CD4-positive, alpha-beta T cell treated with Interleukin-12 subunit alpha and Interleukin-12 subunit beta, for 1 hour (primary cell): ENCODE results near the gene DNM1.

ENCODE experiments used
- DNase-seq: peaks from one replicate; pipeline ENCODE4 v3.0.0-alpha.2; 2020

Gene DNM1

DNA sequence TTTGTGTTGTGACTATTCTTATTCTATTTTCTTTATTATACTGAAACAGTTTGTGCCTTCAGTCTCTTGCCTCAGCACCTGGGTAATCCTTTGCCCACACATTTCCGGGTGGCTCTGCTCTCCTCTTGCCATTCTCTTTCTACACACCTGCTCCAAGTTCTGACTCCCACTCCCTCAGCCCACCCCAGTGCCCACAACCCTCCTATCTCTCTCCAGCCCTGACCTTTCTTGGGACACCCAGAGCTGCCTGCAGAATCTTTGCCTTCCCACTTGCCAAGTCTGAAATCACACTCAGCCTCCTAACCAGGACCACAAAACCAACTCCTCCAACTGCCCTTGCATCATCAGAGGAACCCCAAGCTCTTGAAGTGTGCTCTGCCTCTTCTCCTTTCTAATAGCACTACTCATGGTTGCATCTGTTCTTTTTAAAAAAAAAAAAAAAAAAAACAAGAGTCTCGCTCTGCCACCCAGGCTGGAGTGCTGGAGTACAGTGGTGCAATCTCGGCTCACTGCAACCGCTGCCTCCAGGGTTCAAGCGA is 77.0 kb downstream of the DNM1 start:
- DNase-seq, result no peak

- no peak for DNase-seq
Observed at GRCh38 chr9:128282500-128282899, 79.3 kb downstream of the DNM1 start.

GRCh38 chr9:128285033-128285784 is 82.0 kb downstream of the DNM1 start:
- DNase-seq, result no peak

DNA sequence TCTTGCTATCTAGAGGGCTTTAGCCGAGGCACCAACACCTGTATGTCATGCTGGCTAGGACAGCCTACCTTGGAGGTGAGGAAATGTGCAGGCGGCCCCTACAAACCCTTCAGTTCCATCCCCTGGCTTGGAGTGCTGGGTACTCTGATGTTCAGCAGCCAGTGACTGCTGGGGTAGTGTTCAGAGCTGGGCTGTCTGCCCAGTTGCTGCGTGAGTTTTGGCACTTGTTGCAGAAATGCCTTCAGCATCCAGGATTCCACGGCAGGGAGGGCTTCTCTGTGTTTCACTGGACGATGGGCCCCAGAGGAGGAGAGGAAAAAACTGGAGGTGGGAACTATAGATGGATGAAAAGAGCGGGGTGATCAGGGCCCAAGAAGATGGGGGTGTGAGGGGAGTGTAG is 83.3 kb downstream of the DNM1 start:
- no peak for DNase-seq

DNA sequence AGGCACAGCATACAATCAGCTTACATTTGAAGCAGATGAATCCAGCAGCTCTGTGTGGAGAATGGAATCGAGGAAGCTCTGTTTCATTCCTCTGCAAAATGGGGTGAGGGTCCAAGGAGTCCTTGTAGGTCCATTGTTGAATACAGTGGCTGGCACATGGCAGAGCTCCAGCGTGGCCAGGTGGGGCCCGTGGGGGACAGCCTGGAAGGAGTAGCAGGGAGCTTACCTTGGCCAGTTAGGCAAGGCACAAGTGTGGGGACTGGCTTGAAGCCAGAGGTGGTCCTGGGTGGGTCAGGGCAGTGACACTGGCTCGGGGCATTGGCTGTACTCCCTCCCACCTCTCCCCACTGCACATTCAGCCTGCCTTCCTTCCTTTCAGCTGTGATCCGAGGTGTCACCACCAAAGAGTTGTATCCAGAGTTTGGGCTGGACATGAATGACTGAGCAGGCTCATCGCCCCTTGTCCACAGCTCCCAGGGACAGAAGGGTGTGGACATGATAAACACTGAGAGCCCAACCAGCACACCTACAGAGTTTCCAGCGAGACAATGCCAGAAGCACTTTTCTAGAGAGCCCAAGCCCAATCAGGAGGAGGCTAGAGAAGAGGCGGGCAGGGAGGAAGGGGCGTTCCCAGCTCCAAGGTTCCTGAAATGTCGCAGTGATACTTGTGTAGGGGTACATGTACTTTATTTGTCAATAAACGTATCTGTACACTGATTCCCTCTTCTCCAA is 85.3 kb downstream of the DNM1 start:
- no peak for DNase-seq

DNA sequence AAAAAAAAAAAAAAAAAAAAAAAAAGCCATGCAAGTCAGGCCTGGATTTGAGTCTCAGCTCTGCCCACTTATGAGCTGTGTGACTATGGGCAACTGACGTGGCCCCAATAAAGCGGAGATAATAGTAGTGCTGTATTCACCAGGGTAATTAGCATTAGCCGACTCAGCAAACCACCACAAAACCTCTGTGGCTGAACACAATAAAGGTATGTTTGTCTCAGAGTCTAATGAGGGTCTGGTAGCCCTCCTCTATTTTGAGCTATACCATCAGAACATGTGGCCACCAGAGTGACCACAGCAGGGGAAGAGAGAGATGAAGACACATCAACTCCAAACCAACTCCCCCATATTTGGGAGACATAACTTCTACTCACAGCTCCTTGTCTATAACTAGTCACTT is 88.8 kb downstream of the DNM1 start:
- no peak for DNase-seq

GRCh38 chr9:128293091-128293490 is 89.9 kb downstream of the DNM1 start:
- DNase-seq, result no peak

GRCh38 chr9:128294142-128294541 is 91.0 kb downstream of the DNM1 start:
- no peak for DNase-seq

DNA sequence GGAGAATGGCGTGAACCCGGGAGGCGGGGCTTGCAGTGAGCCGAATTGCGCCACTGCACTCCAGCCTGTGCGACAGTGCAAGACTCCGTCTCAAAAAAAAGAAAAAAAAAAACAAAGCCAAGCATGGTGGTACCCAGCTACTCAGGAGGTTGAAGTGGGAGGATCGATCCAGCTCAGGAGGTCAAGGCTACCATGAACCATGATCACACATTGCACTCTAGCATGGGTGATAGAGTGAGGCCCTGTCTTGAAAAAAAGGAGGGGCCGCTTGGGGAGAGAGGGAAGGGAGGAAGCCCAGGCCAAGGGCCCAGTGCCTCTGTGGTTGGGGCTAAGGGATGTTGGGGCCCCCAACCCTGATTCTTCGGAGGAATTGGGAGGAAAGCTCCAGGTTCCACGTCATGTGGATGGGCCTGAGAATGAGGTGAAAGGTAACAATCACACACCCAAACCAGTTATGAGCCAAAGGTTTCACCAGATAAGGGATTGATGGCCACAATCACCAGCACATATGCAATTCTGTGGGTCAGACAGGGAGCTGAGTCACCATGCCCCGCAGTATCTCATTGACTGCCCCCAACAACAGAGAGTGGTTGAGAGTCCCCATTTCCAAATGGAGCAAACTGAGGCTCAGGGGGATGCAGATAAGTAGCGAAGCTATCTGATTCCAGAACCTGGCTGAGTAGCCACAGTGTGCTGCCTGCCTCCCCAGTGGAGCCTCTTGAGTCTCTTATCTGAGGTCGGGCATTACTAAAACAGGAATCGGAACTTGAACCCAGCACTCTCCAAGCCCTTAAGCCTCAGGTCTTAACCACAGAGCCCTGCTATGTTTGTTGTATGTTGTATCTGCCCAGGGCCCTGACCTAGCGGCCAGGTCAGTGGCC is 93.4 kb downstream of the DNM1 start:
- DNase-seq, result no peak

GRCh38 chr9:128297221-128297773 is 94.1 kb downstream of the DNM1 start:
- DNase-seq, result no peak

DNA sequence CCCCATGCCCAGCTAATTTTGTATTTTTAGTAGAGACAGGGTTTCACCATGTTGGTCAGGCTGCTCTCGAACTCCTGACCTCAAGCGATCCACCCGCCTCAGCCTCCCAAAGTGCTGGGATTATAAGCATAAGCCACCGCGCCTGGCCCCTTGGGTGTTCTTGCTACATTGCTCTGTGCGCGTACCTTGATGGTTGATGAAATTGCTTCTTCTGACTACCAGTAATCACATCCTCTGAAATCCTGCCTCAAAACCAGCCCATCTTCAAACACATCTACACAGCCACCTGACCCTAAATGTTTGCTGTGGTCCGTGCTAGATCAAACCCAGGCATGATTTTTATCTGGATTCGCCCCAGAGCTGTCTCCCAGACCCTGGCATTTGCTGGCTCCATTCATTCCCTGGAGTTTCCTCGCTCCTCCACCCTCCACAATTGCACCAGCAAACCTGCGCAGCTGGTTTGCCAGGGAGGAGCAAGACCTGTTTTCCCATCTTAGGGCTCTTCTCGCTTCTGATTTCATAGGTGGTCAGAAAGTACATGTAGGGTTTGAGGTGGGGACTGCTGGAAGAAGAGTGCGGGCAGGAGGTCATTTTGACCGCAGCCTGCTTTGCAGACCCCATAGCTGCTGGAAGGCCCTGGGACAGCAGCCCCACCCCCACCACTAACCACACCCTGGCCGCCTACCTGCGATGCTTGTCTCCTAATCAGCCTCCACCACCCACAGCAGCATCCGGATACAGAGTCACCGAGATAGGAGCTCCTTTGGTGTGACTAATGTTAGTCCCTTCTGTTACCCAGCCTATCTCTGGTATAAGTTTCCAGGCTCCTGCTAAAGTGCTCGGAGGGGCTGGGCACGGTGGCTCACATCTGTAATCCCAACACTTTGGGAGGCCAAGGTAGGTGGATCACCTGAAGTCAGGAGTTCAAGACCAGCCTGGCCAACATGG is 95.6 kb downstream of the DNM1 start:
- no peak for DNase-seq

GRCh38 chr9:128304136-128304970 is 101.2 kb downstream of the DNM1 start:
- DNase-seq, result no peak
